ENCODE results near the gene GPRIN2.
"Not testable (repeated sequence)": the region's sequence is repeated elsewhere in the genome, so short reads cannot be mapped to it uniquely, and the experiment has no call there.

DNA sequence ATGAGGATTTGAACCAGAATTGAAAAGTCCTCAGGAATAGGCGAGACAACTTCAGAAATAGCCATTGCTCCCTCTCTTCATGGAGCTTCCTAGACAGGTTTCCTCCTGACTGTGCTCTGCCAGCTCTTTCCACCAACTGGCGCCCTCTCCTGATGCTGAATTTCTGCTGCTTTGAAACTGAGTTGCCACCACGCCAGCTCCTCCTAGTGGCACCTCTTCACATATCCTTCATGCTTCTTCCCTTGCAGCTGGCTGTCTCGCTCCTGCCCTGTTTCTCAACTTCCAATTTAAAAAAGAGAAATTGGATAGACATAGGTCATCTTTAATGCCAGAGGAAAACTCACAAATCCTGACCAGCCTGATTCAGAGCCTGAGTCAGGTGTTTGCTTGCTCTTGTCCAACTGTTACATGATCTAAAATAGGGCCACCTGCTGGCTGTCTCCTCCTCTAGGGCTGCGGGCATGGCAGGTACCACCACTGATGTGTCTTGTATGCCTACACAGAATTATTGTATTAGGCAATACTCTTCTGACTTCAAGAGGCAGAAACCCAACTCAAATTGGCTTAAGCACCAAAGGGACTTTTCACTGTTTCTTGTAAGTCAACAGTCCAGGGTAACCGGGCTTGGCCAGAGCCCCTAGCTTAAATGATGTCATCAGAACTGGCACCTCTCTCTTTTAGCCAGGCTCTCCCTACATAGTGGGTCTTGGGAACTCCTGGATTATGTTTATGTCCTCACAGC is 9.3 kb upstream of the GPRIN2 start:
- TF ChIP-seq SRF (IDR thresholded peaks at IDR 0.05; ENCODE audit: low read depth, low read length); EGR1 (IDR thresholded peaks at IDR 0.05; ENCODE audit: borderline replicate concordance, low read depth, low read length); JUN (IDR thresholded peaks at IDR 0.05; ENCODE audit: low read depth, low read length); TCF12 (IDR thresholded peaks at IDR 0.05; ENCODE audit: low read depth, low read length); POLR2AphosphoS5 (IDR thresholded peaks at IDR 0.05; ENCODE audit: low read depth, low read length); CTBP2 (IDR thresholded peaks at IDR 0.05; ENCODE audit: borderline replicate concordance, insufficient read depth, insufficient read length, low read length); EP300 (IDR thresholded peaks at IDR 0.05; ENCODE audit: borderline replicate concordance in 1 of 2, low read depth in 2 of 2, low read length in 2 of 2); POLR2A (IDR thresholded peaks at IDR 0.05; ENCODE audit: control extremely low read depth in 1 of 2, low read depth in 2 of 2, low read length in 2 of 2): not testable (repeated sequence)
- TF ChIP-seq, protein P1, sequence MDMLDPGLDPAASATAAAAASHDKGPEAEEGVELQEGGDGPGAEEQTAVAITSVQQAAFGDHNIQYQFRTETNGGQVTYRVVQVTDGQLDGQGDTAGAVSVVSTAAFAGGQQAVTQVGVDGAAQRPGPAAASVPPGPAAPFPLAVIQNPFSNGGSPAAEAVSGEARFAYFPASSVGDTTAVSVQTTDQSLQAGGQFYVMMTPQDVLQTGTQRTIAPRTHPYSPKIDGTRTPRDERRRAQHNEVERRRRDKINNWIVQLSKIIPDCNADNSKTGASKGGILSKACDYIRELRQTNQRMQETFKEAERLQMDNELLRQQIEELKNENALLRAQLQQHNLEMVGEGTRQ (IDR thresholded peaks at IDR 0.05; ENCODE audit: low read length) = not testable (repeated sequence)
- TF ChIP-seq, protein P2, sequence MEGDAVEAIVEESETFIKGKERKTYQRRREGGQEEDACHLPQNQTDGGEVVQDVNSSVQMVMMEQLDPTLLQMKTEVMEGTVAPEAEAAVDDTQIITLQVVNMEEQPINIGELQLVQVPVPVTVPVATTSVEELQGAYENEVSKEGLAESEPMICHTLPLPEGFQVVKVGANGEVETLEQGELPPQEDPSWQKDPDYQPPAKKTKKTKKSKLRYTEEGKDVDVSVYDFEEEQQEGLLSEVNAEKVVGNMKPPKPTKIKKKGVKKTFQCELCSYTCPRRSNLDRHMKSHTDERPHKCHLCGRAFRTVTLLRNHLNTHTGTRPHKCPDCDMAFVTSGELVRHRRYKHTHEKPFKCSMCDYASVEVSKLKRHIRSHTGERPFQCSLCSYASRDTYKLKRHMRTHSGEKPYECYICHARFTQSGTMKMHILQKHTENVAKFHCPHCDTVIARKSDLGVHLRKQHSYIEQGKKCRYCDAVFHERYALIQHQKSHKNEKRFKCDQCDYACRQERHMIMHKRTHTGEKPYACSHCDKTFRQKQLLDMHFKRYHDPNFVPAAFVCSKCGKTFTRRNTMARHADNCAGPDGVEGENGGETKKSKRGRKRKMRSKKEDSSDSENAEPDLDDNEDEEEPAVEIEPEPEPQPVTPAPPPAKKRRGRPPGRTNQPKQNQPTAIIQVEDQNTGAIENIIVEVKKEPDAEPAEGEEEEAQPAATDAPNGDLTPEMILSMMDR (IDR thresholded peaks at IDR 0.05; ENCODE audit: control extremely low read depth in 1 of 3, insufficient read depth in 1 of 3, low read depth in 1 of 3, low read length in 3 of 3) = peak; percentile 72 to 95 (median 76)
